ENCODE data around the gene GSE1.

DNA sequence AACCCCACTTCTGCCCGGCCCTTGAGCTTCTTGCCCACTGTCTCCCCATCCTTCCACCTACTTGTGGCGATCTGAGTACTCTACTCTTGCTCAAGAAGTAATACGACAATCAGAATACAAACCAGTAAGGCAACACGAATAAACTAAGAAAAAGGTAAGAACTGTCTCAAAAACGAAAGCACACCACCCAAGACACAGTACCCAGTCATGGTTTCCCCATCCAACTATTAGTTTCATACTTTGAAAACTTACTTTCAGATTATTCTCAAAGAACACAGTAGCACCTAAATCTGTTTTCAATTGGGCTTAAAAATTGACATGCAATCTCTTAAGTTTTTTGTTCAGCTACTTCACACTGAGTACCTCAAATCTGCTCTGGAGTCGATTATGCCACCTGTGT lies 61.7 kb downstream of the GSE1 start:
- no peak for TF ChIP-seq EZH2 (IDR thresholded peaks at IDR 0.05; ENCODE audit: borderline replicate concordance, low read length)
- TF ChIP-seq CTCF (conservative IDR thresholded peaks at IDR 0.05 in 1 of 2, IDR thresholded peaks at IDR 0.05 in 1 of 2; ENCODE audit: extremely low read depth in 1 of 2, insufficient read depth in 1 of 2, low read depth in 1 of 2, low read length in 2 of 2): no peak

Measured in mammary epithelial cell (primary cell).